SK-N-SH treated with all-trans-retinoic acid at 6 μM for 48 hours (cell line): Measurements from ENCODE around the gene CIITA.

Experiments
- ATAC-seq: fragments of 200-7000 bp; cut with Tn5 transposase; 3 replicates; pipeline ENCODE4 v1.9.1; 2020; ENCODE audit warnings: mild to moderate bottlenecking, moderate library complexity
- ARNTL ChIP-seq: fragments of 450-650 bp; formaldehyde crosslinking; IDR thresholded peaks from 2 replicates; pipeline ENCODE4 v1.5.0; 2020; ENCODE audit warnings: low read depth, mild to moderate bottlenecking, moderate library complexity, borderline replicate concordance
- BACH2 ChIP-seq: fragments of 250-450 bp; sonication (Bioruptor Pico); IDR thresholded peaks from 2 replicates; pipeline ENCODE4 v1.9.0; 2021; ENCODE audit warnings: mild to moderate bottlenecking, borderline replicate concordance
- CREB5 ChIP-seq: fragments of 250-450 bp; sonication (Bioruptor Pico); IDR thresholded peaks from 2 replicates; pipeline ENCODE4 v1.5.1; 2020; ENCODE audit warnings: low read depth, mild to moderate bottlenecking, moderate library complexity
- CSDC2 ChIP-seq: fragments of 250-450 bp; sonication (Bioruptor Pico); IDR thresholded peaks from 2 replicates; pipeline ENCODE4 v1.5.0; 2020; ENCODE audit warnings: mild to moderate bottlenecking, moderate library complexity
- CSRNP3 ChIP-seq: fragments of 250-450 bp; sonication (Bioruptor Pico); IDR thresholded peaks from 2 replicates; pipeline ENCODE4 v1.5.1; 2021; ENCODE audit warnings: mild to moderate bottlenecking, moderate library complexity
- ESRRG ChIP-seq: fragments of 250-450 bp; sonication (Bioruptor Pico); IDR thresholded peaks from 2 replicates; pipeline ENCODE4 v1.6.1; 2021; ENCODE audit warnings: mild to moderate bottlenecking
- GLIS3 ChIP-seq: fragments of 250-450 bp; sonication (Bioruptor Pico); IDR thresholded peaks from 2 replicates; pipeline ENCODE4 v1.5.0; 2020; ENCODE audit warnings: mild to moderate bottlenecking, moderate library complexity
- OSR1 ChIP-seq: fragments of 250-450 bp; sonication (Bioruptor Pico); IDR thresholded peaks from 2 replicates; pipeline ENCODE4 v1.8.0; 2022; ENCODE audit warnings: moderate library complexity, mild to moderate bottlenecking, inconsistent platforms
- PATZ1 ChIP-seq: fragments of 250-450 bp; sonication (Bioruptor Pico); IDR thresholded peaks from 2 replicates; pipeline ENCODE4 v1.8.0; 2020; ENCODE audit warnings: mild to moderate bottlenecking, moderate library complexity, borderline replicate concordance
- POU6F1 ChIP-seq: fragments of 250-450 bp; sonication (Bioruptor Pico); IDR thresholded peaks from 2 replicates; pipeline ENCODE4 v1.8.0; 2021; ENCODE audit warnings: low read depth, mild to moderate bottlenecking, moderate library complexity, borderline replicate concordance
- RARB ChIP-seq: fragments of 250-450 bp; sonication (Bioruptor Pico); IDR thresholded peaks from 2 replicates; pipeline ENCODE4 v1.8.0; 2021; ENCODE audit warnings: mild to moderate bottlenecking, moderate library complexity
- SNAI2 ChIP-seq: fragments of 250-450 bp; sonication (Bioruptor Pico); IDR thresholded peaks from 2 replicates; pipeline ENCODE4 v1.5.0; 2020; ENCODE audit warnings: mild to moderate bottlenecking, moderate library complexity
- TCF4 ChIP-seq: fragments of 250-450 bp; sonication (Bioruptor Pico); IDR thresholded peaks from 2 replicates; pipeline ENCODE4 v1.8.0; 2021; ENCODE audit warnings: mild to moderate bottlenecking, moderate library complexity, borderline replicate concordance
- TSHZ2 ChIP-seq: fragments of 250-450 bp; sonication (Bioruptor Pico); IDR thresholded peaks from 2 replicates; pipeline ENCODE4 v1.5.0; 2020; ENCODE audit warnings: mild to moderate bottlenecking, moderate library complexity
- ZC3H10 ChIP-seq: fragments of 250-450 bp; sonication (Bioruptor Pico); IDR thresholded peaks from 2 replicates; pipeline ENCODE4 v1.5.1; 2021; ENCODE audit warnings: mild to moderate bottlenecking, moderate library complexity
- ZFP3 ChIP-seq: fragments of 250-450 bp; sonication (Bioruptor Pico); IDR thresholded peaks from 2 replicates; pipeline ENCODE4 v1.5.0; 2020; ENCODE audit warnings: mild to moderate bottlenecking, moderate library complexity
- ZFP30 ChIP-seq: fragments of 450-650 bp; formaldehyde crosslinking; IDR thresholded peaks from 2 replicates; pipeline ENCODE4 v1.5.0; 2022; ENCODE audit warnings: mild to moderate bottlenecking, moderate library complexity
- ZNF565 ChIP-seq: fragments of 450-650 bp; formaldehyde crosslinking; conservative IDR thresholded peaks from 2 replicates; pipeline ENCODE4 v1.5.0; 2020; ENCODE audit warnings: low read depth, mild to moderate bottlenecking, moderate library complexity
- ZNF70 ChIP-seq: fragments of 450-650 bp; formaldehyde crosslinking; IDR thresholded peaks from 2 replicates; pipeline ENCODE4 v1.5.0; 2020; ENCODE audit warnings: mild to moderate bottlenecking, moderate library complexity

Gene CIITA

GRCh38 chr16:10980813-10981212, 103.8 kb downstream of the CIITA start:
- ATAC-seq: no peak
- TF ChIP-seq CSDC2 (no peak), PATZ1 (CRISPR knock-in tag) (no peak), SNAI2 (CRISPR knock-in tag) (no peak), TCF4 (CRISPR knock-in tag) (no peak), CSRNP3 (CRISPR knock-in tag) (no peak), ZFP3 (CRISPR knock-in tag) (no peak), ZNF565 (CRISPR knock-in tag) (no peak)

GRCh38 chr16:10981697-10982216, 104.8 kb downstream of the CIITA start:
- no peak for TF ChIP-seq CSRNP3 (CRISPR knock-in tag)
- no peak for TF ChIP-seq SNAI2 (CRISPR knock-in tag)
- no peak for TF ChIP-seq ZNF70 (CRISPR knock-in tag)
- no peak for TF ChIP-seq OSR1 (CRISPR knock-in tag)
- TF ChIP-seq TSHZ2: no peak
- no peak for TF ChIP-seq CREB5 (CRISPR knock-in tag)
- no peak for TF ChIP-seq GLIS3 (CRISPR knock-in tag)
- no peak for TF ChIP-seq PATZ1 (CRISPR knock-in tag)
- TF ChIP-seq ZC3H10 (CRISPR knock-in tag): no peak
- TF ChIP-seq TCF4 (CRISPR knock-in tag): no peak
- no peak for TF ChIP-seq ESRRG (CRISPR knock-in tag)
- TF ChIP-seq ZNF565 (CRISPR knock-in tag): no peak
- TF ChIP-seq BACH2: no peak
- TF ChIP-seq POU6F1 (CRISPR knock-in tag): no peak
- TF ChIP-seq ZFP3 (CRISPR knock-in tag): no peak
- no peak for TF ChIP-seq RARB (CRISPR knock-in tag)
- no peak for TF ChIP-seq CSDC2
- no peak for TF ChIP-seq ZFP30 (CRISPR knock-in tag)
- no peak for TF ChIP-seq ARNTL (CRISPR knock-in tag)
- peak; percentile 85 for ATAC-seq
